ENCODE results near the gene ROR2. TPM values are rescaled to one million over a fixed set of nuclear protein-coding genes. Genes with fewer than 3 reads are reported as not detected.

Gene ROR2
- total RNA-seq, 1 experiment from 2014 or later = 0.84 TPM

DNA sequence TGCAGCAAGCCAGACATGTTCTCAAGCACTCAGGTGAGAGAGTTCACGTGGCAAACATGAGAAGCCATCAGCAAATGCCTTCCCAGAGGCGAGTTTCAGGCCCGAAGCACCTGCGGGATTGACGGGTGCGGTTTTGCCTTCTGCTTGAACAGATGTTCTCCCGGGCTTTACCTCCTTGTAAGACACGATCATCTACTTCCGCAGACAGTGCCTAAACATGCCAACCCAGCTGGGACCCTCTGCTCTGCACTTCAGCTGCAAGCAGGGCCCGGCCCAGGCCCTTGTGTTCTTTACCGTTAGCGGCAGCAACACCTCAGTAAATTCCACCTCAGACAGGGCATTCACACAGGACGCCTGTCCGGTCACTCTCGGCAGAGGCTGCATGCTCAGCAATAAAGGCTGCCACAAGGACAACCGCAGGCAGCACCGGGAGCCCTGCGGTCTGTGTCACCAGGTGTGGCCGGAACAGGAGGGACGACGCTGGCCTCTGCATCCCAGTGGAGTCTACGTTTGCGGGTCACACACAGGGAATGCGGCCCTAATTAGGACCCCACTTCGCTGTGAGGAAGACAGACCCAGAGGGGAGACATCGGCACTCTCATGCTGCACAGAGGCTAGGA, 139.6 kb downstream of the ROR2 start:
- no peak for DNase-seq (ENCODE audit: unreplicated experiment)
- Mint-ChIP-seq H3K27me3 (ENCODE audit: insufficient read depth, unreplicated experiment) (no peaks in the 10 kb centered on the region), H3K4me3 (ENCODE audit: unreplicated experiment) (no peak overlapping the region), H3K27ac (ENCODE audit: low read depth, unreplicated experiment) (no peak overlapping the region), H3K36me3 (ENCODE audit: insufficient read depth, unreplicated experiment) (no peaks in the 10 kb centered on the region), H3K9me3 (ENCODE audit: unreplicated experiment) (no peaks in the 10 kb centered on the region), H3K4me1 (ENCODE audit: insufficient read depth, unreplicated experiment) (peaks cover 9% of the 10 kb centered on the region)
- TF ChIP-seq, protein P1, sequence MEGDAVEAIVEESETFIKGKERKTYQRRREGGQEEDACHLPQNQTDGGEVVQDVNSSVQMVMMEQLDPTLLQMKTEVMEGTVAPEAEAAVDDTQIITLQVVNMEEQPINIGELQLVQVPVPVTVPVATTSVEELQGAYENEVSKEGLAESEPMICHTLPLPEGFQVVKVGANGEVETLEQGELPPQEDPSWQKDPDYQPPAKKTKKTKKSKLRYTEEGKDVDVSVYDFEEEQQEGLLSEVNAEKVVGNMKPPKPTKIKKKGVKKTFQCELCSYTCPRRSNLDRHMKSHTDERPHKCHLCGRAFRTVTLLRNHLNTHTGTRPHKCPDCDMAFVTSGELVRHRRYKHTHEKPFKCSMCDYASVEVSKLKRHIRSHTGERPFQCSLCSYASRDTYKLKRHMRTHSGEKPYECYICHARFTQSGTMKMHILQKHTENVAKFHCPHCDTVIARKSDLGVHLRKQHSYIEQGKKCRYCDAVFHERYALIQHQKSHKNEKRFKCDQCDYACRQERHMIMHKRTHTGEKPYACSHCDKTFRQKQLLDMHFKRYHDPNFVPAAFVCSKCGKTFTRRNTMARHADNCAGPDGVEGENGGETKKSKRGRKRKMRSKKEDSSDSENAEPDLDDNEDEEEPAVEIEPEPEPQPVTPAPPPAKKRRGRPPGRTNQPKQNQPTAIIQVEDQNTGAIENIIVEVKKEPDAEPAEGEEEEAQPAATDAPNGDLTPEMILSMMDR (IDR thresholded peaks at IDR 0.05; ENCODE audit: unreplicated experiment) = no peak
- intact Hi-C loops (cut with micrococcal nuclease) = no loop called here
- no TSS peak for BruUV-seq (replicated peaks)
- ChIA-PET CTCF (no interaction called here), POLR2A (no interaction called here)

DNA sequence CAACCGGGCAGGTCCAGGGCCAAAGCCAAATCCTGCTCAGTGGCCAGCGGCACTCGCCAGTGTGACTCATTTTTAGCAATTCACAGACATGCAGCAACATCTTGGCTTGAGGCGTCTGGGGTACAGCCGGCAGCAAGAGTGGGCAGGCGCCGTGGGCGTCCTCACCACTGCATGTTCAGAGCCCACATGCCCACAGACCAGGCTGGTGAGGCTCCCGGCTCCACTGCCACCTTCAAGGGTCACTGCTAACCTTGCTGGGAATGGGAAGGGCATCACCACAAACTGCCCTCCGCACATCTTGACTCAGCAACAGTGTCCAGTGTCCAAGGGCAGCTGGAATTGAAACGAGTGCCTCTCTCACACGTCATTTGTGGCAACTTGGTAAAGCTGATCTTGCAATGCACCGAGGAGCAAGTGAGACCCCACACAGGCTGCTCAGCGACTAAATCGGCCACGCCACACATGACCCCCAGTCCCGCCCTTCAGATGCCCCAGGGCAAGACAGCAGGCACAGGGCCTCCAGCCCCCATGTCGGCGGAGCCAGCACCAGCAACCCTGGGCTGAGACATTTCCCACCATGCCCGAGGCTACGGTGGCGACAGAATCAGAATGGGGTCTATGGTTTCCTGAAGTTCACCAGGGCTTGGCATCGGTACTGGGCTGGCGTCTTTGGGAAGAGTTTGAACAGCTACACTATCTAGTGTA, 140.3 kb downstream of the ROR2 start:
- TF ChIP-seq, protein P1 (IDR thresholded peaks at IDR 0.05; ENCODE audit: unreplicated experiment) = no peak
- peak; percentile 53 for DNase-seq (ENCODE audit: unreplicated experiment)
- no peaks in the 10 kb centered on the region for H3K27me3 Mint-ChIP-seq (ENCODE audit: insufficient read depth, unreplicated experiment)
- intact Hi-C loops (cut with micrococcal nuclease) = no loop called here
- peaks cover 9% of the 10 kb centered on the region for H3K4me1 Mint-ChIP-seq (ENCODE audit: insufficient read depth, unreplicated experiment)
- no peaks in the 10 kb centered on the region for H3K9me3 Mint-ChIP-seq (ENCODE audit: unreplicated experiment)
- ChIA-PET CTCF (interaction anchor here (0.8 to 1.4 kb wide), 2 partner anchors 8 to 82 kb away, joined by 4 to 5 read pairs; no protein-coding TSS in a partner anchor), POLR2A (no interaction called here)
- H3K27ac Mint-ChIP-seq (ENCODE audit: low read depth, unreplicated experiment) = no peak overlapping the region
- no peak overlapping the region for H3K4me3 Mint-ChIP-seq (ENCODE audit: unreplicated experiment)
- BruUV-seq (replicated peaks) = no TSS peak
- no peaks in the 10 kb centered on the region for H3K36me3 Mint-ChIP-seq (ENCODE audit: insufficient read depth, unreplicated experiment)

DNA sequence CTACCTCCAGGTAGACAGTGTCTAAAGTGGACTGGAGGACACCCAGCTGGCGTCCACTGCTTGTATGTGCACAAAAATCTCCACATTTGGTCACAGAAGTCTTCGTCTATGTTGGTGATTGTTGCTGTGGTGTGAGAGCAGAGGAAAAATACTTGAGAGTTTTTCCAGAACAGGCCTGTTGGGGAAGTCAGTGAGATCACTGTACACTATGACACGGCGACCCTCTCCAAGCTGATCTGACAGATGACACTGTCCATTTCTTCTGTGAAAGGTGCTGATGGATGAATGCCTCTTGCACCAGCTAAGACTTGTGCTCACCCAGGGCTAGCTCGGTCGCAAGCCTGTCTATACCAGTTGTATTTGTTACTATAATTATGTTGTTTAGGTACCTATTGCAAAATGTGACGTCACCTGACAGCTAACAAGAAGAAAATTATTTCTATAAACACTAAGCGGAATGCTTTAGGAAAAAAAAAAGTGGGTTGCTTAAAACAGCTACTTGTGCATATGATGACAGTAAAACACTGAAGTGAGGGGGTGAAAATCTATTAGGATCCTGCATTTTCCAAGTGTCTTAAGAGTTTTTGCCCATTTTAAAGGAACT, 142.3 kb downstream of the ROR2 start:
- intact Hi-C loops (cut with micrococcal nuclease) = no loop called here
- DNase-seq (ENCODE audit: unreplicated experiment) = no peak
- Mint-ChIP-seq H3K9me3 (ENCODE audit: unreplicated experiment) (no peaks in the 10 kb centered on the region), H3K27ac (ENCODE audit: low read depth, unreplicated experiment) (no peak overlapping the region), H3K27me3 (ENCODE audit: insufficient read depth, unreplicated experiment) (no peaks in the 10 kb centered on the region), H3K4me1 (ENCODE audit: insufficient read depth, unreplicated experiment) (peaks cover 9% of the 10 kb centered on the region), H3K4me3 (ENCODE audit: unreplicated experiment) (no peak overlapping the region), H3K36me3 (ENCODE audit: insufficient read depth, unreplicated experiment) (no peaks in the 10 kb centered on the region)
- TF ChIP-seq, protein P1 (IDR thresholded peaks at IDR 0.05; ENCODE audit: unreplicated experiment) = no peak
- no TSS peak for BruUV-seq (replicated peaks)
- POLR2A ChIA-PET = no interaction called here
- CTCF ChIA-PET = interaction anchor here (0.6 kb wide), 2 partner anchors 10 to 894 kb away, joined by 3 to 4 read pairs; no protein-coding TSS in a partner anchor

DNA sequence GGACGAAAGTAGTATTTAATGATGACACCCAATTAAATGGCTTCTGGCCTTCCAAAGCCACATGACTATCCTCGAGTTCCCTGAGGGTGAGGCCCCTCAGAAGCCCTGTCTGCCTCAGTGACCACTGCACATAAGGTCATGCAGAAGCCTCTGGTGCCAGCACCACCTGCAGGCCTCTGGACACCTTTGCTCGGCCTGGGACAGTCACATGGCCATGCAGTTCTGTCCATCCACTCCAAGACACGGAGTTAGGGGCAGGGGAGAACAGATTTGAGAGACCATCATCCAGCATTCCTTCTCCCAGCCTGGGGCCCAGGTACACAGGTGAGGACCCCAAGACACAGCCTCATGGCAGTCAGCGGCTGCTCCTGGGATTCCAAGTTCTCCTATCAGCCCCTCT, 145.0 kb downstream of the ROR2 start:
- BruUV-seq (replicated peaks) = no TSS peak
- TF ChIP-seq, protein P1 (IDR thresholded peaks at IDR 0.05; ENCODE audit: unreplicated experiment) = no peak
- intact Hi-C loops (cut with micrococcal nuclease) = no loop called here

More for the DNA sequence above, 145.0 kb downstream of the ROR2 start:
- DNase-seq (ENCODE audit: unreplicated experiment) = no peak
- H3K36me3 Mint-ChIP-seq (ENCODE audit: insufficient read depth, unreplicated experiment) = no peaks in the 10 kb centered on the region
- no peak overlapping the region for H3K4me3 Mint-ChIP-seq (ENCODE audit: unreplicated experiment)
- ChIA-PET POLR2A (no interaction called here), CTCF (interaction anchor here (1.1 kb wide), 1 partner anchor 30 kb away, joined by 3 read pairs; no protein-coding TSS in a partner anchor)
- H3K27ac Mint-ChIP-seq (ENCODE audit: low read depth, unreplicated experiment) = no peak overlapping the region
- no peaks in the 10 kb centered on the region for H3K27me3 Mint-ChIP-seq (ENCODE audit: insufficient read depth, unreplicated experiment)
- peaks cover 9% of the 10 kb centered on the region for H3K4me1 Mint-ChIP-seq (ENCODE audit: insufficient read depth, unreplicated experiment)
- H3K9me3 Mint-ChIP-seq (ENCODE audit: unreplicated experiment) = no peaks in the 10 kb centered on the region
